ENCODE measurements around the gene CLDND1.

DNA sequence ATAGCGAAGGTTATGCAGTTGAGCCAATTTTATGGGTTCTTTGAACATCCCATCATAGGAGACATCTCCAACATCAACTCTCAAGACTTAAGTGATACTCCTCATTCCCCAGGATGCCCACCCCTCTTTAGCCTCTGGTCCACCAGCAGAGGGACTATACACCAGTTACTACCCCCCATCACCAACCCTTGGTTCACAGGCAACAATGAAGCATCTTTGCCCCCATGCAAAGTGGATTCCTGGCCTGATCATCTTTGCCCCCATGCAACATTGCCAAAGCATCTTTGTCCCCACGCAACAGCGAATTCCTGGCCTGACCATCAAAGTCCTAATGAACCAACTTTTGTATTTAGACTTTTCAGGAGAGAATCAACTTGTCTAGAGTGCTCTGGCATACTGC is 28.1 kb upstream of the CLDND1 start:
- TF ChIP-seq, protein P1, sequence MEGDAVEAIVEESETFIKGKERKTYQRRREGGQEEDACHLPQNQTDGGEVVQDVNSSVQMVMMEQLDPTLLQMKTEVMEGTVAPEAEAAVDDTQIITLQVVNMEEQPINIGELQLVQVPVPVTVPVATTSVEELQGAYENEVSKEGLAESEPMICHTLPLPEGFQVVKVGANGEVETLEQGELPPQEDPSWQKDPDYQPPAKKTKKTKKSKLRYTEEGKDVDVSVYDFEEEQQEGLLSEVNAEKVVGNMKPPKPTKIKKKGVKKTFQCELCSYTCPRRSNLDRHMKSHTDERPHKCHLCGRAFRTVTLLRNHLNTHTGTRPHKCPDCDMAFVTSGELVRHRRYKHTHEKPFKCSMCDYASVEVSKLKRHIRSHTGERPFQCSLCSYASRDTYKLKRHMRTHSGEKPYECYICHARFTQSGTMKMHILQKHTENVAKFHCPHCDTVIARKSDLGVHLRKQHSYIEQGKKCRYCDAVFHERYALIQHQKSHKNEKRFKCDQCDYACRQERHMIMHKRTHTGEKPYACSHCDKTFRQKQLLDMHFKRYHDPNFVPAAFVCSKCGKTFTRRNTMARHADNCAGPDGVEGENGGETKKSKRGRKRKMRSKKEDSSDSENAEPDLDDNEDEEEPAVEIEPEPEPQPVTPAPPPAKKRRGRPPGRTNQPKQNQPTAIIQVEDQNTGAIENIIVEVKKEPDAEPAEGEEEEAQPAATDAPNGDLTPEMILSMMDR (IDR thresholded peaks at IDR 0.05; ENCODE audit: low read depth, low read length, missing input control) = no peak
- TF ChIP-seq EGR1 (IDR thresholded peaks at IDR 0.05; ENCODE audit: low read depth in 2 of 2) = no peak
- TF ChIP-seq RAD21 (IDR thresholded peaks at IDR 0.05) = no peak
- TF ChIP-seq GABPA (IDR thresholded peaks at IDR 0.05 in 1 of 2, conservative IDR thresholded peaks at IDR 0.05 in 1 of 2) = no peak
- TF ChIP-seq, protein P2, sequence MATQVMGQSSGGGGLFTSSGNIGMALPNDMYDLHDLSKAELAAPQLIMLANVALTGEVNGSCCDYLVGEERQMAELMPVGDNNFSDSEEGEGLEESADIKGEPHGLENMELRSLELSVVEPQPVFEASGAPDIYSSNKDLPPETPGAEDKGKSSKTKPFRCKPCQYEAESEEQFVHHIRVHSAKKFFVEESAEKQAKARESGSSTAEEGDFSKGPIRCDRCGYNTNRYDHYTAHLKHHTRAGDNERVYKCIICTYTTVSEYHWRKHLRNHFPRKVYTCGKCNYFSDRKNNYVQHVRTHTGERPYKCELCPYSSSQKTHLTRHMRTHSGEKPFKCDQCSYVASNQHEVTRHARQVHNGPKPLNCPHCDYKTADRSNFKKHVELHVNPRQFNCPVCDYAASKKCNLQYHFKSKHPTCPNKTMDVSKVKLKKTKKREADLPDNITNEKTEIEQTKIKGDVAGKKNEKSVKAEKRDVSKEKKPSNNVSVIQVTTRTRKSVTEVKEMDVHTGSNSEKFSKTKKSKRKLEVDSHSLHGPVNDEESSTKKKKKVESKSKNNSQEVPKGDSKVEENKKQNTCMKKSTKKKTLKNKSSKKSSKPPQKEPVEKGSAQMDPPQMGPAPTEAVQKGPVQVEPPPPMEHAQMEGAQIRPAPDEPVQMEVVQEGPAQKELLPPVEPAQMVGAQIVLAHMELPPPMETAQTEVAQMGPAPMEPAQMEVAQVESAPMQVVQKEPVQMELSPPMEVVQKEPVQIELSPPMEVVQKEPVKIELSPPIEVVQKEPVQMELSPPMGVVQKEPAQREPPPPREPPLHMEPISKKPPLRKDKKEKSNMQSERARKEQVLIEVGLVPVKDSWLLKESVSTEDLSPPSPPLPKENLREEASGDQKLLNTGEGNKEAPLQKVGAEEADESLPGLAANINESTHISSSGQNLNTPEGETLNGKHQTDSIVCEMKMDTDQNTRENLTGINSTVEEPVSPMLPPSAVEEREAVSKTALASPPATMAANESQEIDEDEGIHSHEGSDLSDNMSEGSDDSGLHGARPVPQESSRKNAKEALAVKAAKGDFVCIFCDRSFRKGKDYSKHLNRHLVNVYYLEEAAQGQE (IDR thresholded peaks at IDR 0.05) = no peak
- TF ChIP-seq FOXA2 (IDR thresholded peaks at IDR 0.05) = no peak
- TF ChIP-seq, protein P3, sequence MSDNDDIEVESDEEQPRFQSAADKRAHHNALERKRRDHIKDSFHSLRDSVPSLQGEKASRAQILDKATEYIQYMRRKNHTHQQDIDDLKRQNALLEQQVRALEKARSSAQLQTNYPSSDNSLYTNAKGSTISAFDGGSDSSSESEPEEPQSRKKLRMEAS (IDR thresholded peaks at IDR 0.05) = no peak
- TF ChIP-seq SP1 (IDR thresholded peaks at IDR 0.05) = no peak
- TF ChIP-seq TAF1 (conservative IDR thresholded peaks at IDR 0.05) = no peak
- TF ChIP-seq, protein P4, sequence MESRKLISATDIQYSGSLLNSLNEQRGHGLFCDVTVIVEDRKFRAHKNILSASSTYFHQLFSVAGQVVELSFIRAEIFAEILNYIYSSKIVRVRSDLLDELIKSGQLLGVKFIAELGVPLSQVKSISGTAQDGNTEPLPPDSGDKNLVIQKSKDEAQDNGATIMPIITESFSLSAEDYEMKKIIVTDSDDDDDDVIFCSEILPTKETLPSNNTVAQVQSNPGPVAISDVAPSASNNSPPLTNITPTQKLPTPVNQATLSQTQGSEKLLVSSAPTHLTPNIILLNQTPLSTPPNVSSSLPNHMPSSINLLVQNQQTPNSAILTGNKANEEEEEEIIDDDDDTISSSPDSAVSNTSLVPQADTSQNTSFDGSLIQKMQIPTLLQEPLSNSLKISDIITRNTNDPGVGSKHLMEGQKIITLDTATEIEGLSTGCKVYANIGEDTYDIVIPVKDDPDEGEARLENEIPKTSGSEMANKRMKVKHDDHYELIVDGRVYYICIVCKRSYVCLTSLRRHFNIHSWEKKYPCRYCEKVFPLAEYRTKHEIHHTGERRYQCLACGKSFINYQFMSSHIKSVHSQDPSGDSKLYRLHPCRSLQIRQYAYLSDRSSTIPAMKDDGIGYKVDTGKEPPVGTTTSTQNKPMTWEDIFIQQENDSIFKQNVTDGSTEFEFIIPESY (IDR thresholded peaks at IDR 0.05) = no peak
- TF ChIP-seq YY1 (IDR thresholded peaks at IDR 0.05) = no peak
- no peak for TF ChIP-seq HNF4G (IDR thresholded peaks at IDR 0.05)
- TF ChIP-seq RXRA (IDR thresholded peaks at IDR 0.05) = no peak
- no peak for TF ChIP-seq JUND (IDR thresholded peaks at IDR 0.05)

Data from liver (tissue), 3 donors.